Keratinocyte (primary cell): ENCODE measurements around the gene LSM5.

ENCODE experiments used
- EZH2 ChIP-seq: IDR thresholded peaks from one replicate; pipeline ENCODE4 v1.6.1; 2012; ENCODE audit warnings: inconsistent platforms, mild to moderate bottlenecking, low read length, moderate library complexity
- TF ChIP-seq, protein P1 (sequence below), 3 experiments: IDR thresholded peaks in 1 of 3; conservative IDR thresholded peaks in 1 of 3; optimal IDR thresholded peaks in 1 of 3; 2 replicates in 2 of 3; 3 replicates in 1 of 3; pipeline versions ENCODE3 to v1.5.1; 2011; ENCODE audit warnings: low read length in 3 of 3, mild to moderate bottlenecking in 3 of 3, moderate library complexity in 2 of 3, control low read depth in 1 of 3, inconsistent platforms in 1 of 3; ENCODE audit not compliant: insufficient read depth in 2 of 3; ENCODE audit errors: extremely low read depth in 1 of 3

DNA sequence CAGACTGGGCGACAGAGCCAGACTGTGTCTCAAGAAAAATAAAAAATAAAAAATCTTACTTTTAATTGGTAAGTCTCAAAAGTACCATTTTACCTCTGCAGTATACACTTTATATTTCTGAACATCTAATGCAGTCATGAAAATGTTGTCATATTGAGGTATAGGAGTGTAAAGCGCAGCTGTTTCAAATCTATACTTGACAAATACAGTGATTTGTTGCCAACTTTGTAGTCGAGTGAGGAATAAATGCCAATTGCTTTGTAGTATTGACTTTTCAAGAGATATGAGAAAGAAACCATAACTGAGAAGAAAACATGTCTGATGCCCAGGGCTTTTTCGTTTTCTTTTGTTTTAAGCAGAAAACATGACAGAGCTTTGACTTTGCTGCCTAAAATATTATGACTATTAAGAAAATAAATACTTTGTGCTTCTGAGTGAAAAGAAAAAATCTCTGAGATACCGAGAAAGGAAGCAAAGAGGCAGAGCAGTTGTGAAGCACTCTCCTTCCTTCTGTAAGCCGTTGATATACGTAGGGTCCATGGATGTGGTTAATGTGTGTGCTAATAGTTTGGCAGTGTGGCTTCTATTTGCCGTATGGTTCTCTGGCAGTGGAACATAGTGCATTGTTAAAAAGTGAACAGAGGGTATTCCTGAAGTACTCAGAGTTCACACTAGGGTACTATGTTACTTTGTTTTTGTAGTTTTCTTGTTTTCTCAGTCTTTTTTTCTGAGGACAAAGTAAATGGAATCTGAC lies 43.3 kb upstream of the LSM5 start:
- TF ChIP-seq, protein P1, sequence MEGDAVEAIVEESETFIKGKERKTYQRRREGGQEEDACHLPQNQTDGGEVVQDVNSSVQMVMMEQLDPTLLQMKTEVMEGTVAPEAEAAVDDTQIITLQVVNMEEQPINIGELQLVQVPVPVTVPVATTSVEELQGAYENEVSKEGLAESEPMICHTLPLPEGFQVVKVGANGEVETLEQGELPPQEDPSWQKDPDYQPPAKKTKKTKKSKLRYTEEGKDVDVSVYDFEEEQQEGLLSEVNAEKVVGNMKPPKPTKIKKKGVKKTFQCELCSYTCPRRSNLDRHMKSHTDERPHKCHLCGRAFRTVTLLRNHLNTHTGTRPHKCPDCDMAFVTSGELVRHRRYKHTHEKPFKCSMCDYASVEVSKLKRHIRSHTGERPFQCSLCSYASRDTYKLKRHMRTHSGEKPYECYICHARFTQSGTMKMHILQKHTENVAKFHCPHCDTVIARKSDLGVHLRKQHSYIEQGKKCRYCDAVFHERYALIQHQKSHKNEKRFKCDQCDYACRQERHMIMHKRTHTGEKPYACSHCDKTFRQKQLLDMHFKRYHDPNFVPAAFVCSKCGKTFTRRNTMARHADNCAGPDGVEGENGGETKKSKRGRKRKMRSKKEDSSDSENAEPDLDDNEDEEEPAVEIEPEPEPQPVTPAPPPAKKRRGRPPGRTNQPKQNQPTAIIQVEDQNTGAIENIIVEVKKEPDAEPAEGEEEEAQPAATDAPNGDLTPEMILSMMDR (optimal IDR thresholded peaks at IDR 0.05 in 1 of 3, IDR thresholded peaks at IDR 0.05 in 1 of 3, conservative IDR thresholded peaks at IDR 0.05 in 1 of 3; ENCODE audit: extremely low read depth in 1 of 3, insufficient read depth in 2 of 3, low read length in 3 of 3): no peak
- no peak for TF ChIP-seq EZH2
